ENCODE data around the gene FRMD4A. TPM values are rescaled to one million over a fixed set of nuclear protein-coding genes. Genes with fewer than 3 reads are reported as not detected.
"Not testable (repeated sequence)": the region's sequence is repeated elsewhere in the genome, so short reads cannot be mapped to it uniquely, and the experiment has no call there.

Gene FRMD4A
- total and polyA plus RNA-seq, 11 donors: 12.2 to 58.1 (median 28.1) TPM

DNA sequence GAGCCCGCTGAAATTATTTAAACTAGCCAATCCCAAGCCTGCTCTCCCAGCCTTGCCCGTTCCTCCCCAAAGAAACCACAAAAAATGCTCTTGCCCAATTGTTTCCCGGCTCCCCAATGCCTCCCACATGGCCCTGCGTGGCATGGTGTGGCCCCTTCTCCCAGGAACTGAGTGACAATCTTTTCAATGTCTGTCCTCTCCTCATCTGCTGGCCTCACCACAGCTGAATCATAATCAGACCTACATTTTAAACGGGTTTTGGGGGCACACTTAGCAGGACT, 542.5 kb downstream of the FRMD4A start:
- ATAC-seq (no peak), DNase-seq (no peak)
- H3K36me3 ChIP-seq: peaks cover 0 to 16% (median 0%) of the 10 kb centered on the region in 9 donors
- no peaks in the 10 kb centered on the region for H3K27me3 ChIP-seq
- TF ChIP-seq CTCF (IDR thresholded peaks at IDR 0.05) (no peak), POLR2A (IDR thresholded peaks at IDR 0.05) (no peak)
- peak overlapping the region; percentile 13 to 76 (median 62) for H3K27ac ChIP-seq
- no peaks in the 10 kb centered on the region for H3K9me3 ChIP-seq
- peaks cover 3 to 53% (median 30%) of the 10 kb centered on the region in 12 donors for H3K4me1 ChIP-seq
- 58 to 67% (median 62%) methylated on average over 5 of the region's 5 CpGs for WGBS, 4 donors
- no peak overlapping the region for H3K4me3 ChIP-seq
- intact Hi-C loops (cut with DNase I): loop anchor here in 9 of 10 donors (1.0 to 10.0 kb wide), 13 partner anchors 94 to 691 kb away; no protein-coding TSS in a partner anchor

DNA sequence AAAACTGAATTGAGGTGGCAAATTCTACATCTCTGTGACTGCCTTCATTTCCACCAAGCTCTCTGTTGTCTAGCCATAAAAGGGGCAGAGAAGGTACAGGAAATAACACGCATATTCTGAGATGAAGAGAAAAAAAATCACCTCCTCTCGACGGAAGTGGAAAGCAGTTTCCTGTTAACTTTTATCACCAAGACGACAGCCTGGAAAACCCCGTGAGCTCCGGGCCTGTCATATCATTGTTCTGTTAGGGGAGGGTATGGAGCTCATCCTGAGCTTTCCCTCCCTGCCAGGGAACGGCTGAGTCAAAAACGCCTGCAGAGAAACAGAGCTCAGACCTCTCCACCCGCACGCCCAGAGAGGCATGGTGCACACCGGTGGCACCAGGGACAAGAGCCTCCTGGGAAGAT, 543.7 kb downstream of the FRMD4A start:
- intact Hi-C loops (cut with DNase I): loop anchor here in 9 of 10 donors (1.0 to 10.0 kb wide), 11 partner anchors 95 to 690 kb away; no protein-coding TSS in a partner anchor
- peak overlapping the region in 9 of 12 donors; percentile 3 to 81 (median 20) for H3K27ac ChIP-seq
- H3K4me3 ChIP-seq: peak overlapping the region in 1 of 12 donors; percentile 25
- DNase-seq: peak in 3 of 5 donors; percentile 27 to 39 (median 29)
- no peak for TF ChIP-seq CTCF (IDR thresholded peaks at IDR 0.05)
- TF ChIP-seq POLR2A (IDR thresholded peaks at IDR 0.05): no peak
- peaks cover 3 to 47% (median 28%) of the 10 kb centered on the region in 12 donors for H3K4me1 ChIP-seq
- no peaks in the 10 kb centered on the region for H3K9me3 ChIP-seq
- peak in 2 of 4 donors; percentile 15 to 61 for ATAC-seq
- H3K36me3 ChIP-seq: peaks cover 0 to 21% (median 2%) of the 10 kb centered on the region in 9 donors
- H3K27me3 ChIP-seq: no peaks in the 10 kb centered on the region
- 34 to 45% (median 42%) methylated on average over 11 of the region's 11 CpGs for WGBS, 4 donors

DNA sequence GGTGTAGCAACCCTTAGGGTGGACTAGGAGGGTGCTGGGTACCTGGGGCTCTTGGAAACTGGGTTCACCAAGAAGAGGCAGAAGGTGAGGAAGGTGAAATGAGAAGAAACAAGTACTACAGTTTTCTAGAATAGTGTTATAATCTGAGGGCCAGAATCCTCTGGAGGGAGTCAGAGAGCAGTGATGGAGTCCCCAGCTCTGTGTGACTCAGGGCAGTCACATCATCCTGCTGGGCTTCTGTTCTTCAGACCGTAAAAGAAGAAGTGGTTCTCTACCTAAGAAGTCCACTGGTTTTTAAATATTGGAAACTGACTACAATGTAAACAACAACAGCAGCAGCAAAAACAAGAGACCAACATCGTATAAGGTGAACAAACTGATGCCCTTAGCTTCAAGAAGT, 546.7 kb downstream of the FRMD4A start:
- H3K4me3 ChIP-seq: no peak overlapping the region
- intact Hi-C loops (cut with DNase I): loop anchor here in 3 of 10 donors (10.0 kb wide), 1 partner anchor 691 kb away; no protein-coding TSS in a partner anchor
- WGBS, 4 donors: 70 to 84% (median 79%) methylated on average over 2 of the region's 2 CpGs
- no peak for TF ChIP-seq POLR2A (IDR thresholded peaks at IDR 0.05)
- TF ChIP-seq CTCF (IDR thresholded peaks at IDR 0.05): peak in 2 of 12 donors; percentile 11 to 28
- peaks cover 0 to 17% (median 0%) of the 10 kb centered on the region in 9 donors for H3K36me3 ChIP-seq
- H3K9me3 ChIP-seq: no peaks in the 10 kb centered on the region
- no peaks in the 10 kb centered on the region for H3K27me3 ChIP-seq
- peak in 1 of 4 donors; percentile 40 for ATAC-seq
- no peak for DNase-seq
- peaks cover 3 to 35% (median 22%) of the 10 kb centered on the region in 12 donors for H3K4me1 ChIP-seq
- H3K27ac ChIP-seq: no peak overlapping the region

DNA sequence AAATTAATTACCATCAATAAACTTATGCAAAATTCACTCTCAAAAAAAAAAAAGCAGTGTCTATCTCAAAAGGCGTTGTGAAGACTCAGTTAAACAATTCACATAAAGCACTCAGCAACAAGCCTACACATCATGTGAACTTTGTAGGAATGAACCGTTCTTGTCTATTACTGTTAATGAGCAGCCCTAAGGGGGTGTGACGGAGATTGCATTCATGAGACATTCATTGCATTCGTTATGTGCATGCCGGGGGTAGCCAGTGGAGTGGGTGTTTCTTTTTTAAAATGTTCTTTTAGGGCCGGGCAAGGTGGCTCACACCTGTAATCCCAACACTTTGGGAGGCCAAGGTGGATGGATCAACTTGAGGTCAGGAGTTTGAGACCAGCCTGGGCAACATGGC, 551.0 kb downstream of the FRMD4A start:
- Histone ChIP-seq H3K36me3 (peaks cover 0 to 17% (median 0%) of the 10 kb centered on the region in 9 donors), H3K27ac (no peak overlapping the region), H3K27me3 (no peaks in the 10 kb centered on the region), H3K4me1 (peaks cover 0 to 24% (median under 1%) of the 10 kb centered on the region in 12 donors), H3K4me3 (no peak overlapping the region), H3K9me3 (no peaks in the 10 kb centered on the region)
- WGBS, 4 donors: 78 to 84% (median 79%) methylated on average over 6 of the region's 6 CpGs
- DNase-seq (no peak), ATAC-seq (no peak)
- intact Hi-C loops (cut with DNase I): loop anchor here (2.0 to 10.0 kb wide), 9 partner anchors 65 to 695 kb away; no protein-coding TSS in a partner anchor
- no peak for TF ChIP-seq CTCF (IDR thresholded peaks at IDR 0.05)
- no peak for TF ChIP-seq POLR2A (IDR thresholded peaks at IDR 0.05)

DNA sequence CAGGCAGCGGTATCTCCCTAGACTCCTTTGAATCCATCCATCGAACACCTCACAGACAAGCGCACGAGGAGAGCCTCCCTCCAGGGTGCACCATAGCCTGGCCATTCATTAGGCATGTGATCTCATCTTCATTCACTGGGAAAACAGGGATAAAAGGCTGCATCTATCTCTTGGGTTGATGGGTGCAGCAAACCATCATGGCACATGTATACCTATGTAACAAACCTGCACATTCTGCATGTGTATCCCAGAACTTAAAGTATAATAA, 552.1 kb downstream of the FRMD4A start:
- H3K27me3 ChIP-seq, H3K4me3 ChIP-seq, ATAC-seq, H3K27ac ChIP-seq, DNase-seq, H3K9me3 ChIP-seq: not testable (repeated sequence)
- 92 to 95% (median 94%) methylated on average over 4 of the region's 4 CpGs for WGBS, 4 donors
- Histone ChIP-seq H3K4me1 (peaks cover 0 to 32% (median 10%) of the 10 kb centered on the region in 12 donors), H3K36me3 (peaks cover 0 to 17% (median 0%) of the 10 kb centered on the region in 9 donors)
- intact Hi-C loops (cut with DNase I): loop anchor here (1.0 to 10.0 kb wide), 9 partner anchors 64 to 166 kb away; no protein-coding TSS in a partner anchor

Data from heart left ventricle (tissue), 16 donors.